SK-N-SH treated with all-trans-retinoic acid at 6 μM for 48 hours (cell line): Measurements from ENCODE around the gene C6orf118.

Source experiments
- ATAC-seq: fragments of 200-7000 bp; cut with Tn5 transposase; 3 replicates; pipeline ENCODE4 v1.9.1; 2020; ENCODE audit warnings: mild to moderate bottlenecking, moderate library complexity
- ARNTL ChIP-seq: fragments of 450-650 bp; formaldehyde crosslinking; IDR thresholded peaks from 2 replicates; pipeline ENCODE4 v1.5.0; 2020; ENCODE audit warnings: low read depth, mild to moderate bottlenecking, moderate library complexity, borderline replicate concordance
- BACH2 ChIP-seq: fragments of 250-450 bp; sonication (Bioruptor Pico); IDR thresholded peaks from 2 replicates; pipeline ENCODE4 v1.9.0; 2021; ENCODE audit warnings: mild to moderate bottlenecking, borderline replicate concordance
- CREB5 ChIP-seq: fragments of 250-450 bp; sonication (Bioruptor Pico); IDR thresholded peaks from 2 replicates; pipeline ENCODE4 v1.5.1; 2020; ENCODE audit warnings: low read depth, mild to moderate bottlenecking, moderate library complexity
- CSRNP3 ChIP-seq: fragments of 250-450 bp; sonication (Bioruptor Pico); IDR thresholded peaks from 2 replicates; pipeline ENCODE4 v1.5.1; 2021; ENCODE audit warnings: mild to moderate bottlenecking, moderate library complexity
- ESRRG ChIP-seq: fragments of 250-450 bp; sonication (Bioruptor Pico); IDR thresholded peaks from 2 replicates; pipeline ENCODE4 v1.6.1; 2021; ENCODE audit warnings: mild to moderate bottlenecking
- GLIS3 ChIP-seq: fragments of 250-450 bp; sonication (Bioruptor Pico); IDR thresholded peaks from 2 replicates; pipeline ENCODE4 v1.5.0; 2020; ENCODE audit warnings: mild to moderate bottlenecking, moderate library complexity
- ISL1 ChIP-seq: fragments of 250-450 bp; sonication (Bioruptor Pico); IDR thresholded peaks from 2 replicates; pipeline ENCODE4 v2.1.2; 2022; ENCODE audit warnings: mild to moderate bottlenecking, moderate library complexity
- OSR1 ChIP-seq: fragments of 250-450 bp; sonication (Bioruptor Pico); IDR thresholded peaks from 2 replicates; pipeline ENCODE4 v1.8.0; 2022; ENCODE audit warnings: moderate library complexity, mild to moderate bottlenecking, inconsistent platforms
- PATZ1 ChIP-seq: fragments of 250-450 bp; sonication (Bioruptor Pico); IDR thresholded peaks from 2 replicates; pipeline ENCODE4 v1.8.0; 2020; ENCODE audit warnings: mild to moderate bottlenecking, moderate library complexity, borderline replicate concordance
- POU6F1 ChIP-seq: fragments of 250-450 bp; sonication (Bioruptor Pico); IDR thresholded peaks from 2 replicates; pipeline ENCODE4 v1.8.0; 2021; ENCODE audit warnings: low read depth, mild to moderate bottlenecking, moderate library complexity, borderline replicate concordance
- PPARA ChIP-seq: fragments of 250-450 bp; sonication (Bioruptor Pico); IDR thresholded peaks from 2 replicates; pipeline ENCODE4 v1.5.0; 2020; ENCODE audit warnings: mild to moderate bottlenecking, borderline replicate concordance
- RARB ChIP-seq: fragments of 250-450 bp; sonication (Bioruptor Pico); IDR thresholded peaks from 2 replicates; pipeline ENCODE4 v1.8.0; 2021; ENCODE audit warnings: mild to moderate bottlenecking, moderate library complexity
- SNAI2 ChIP-seq: fragments of 250-450 bp; sonication (Bioruptor Pico); IDR thresholded peaks from 2 replicates; pipeline ENCODE4 v1.5.0; 2020; ENCODE audit warnings: mild to moderate bottlenecking, moderate library complexity
- TCF4 ChIP-seq: fragments of 250-450 bp; sonication (Bioruptor Pico); IDR thresholded peaks from 2 replicates; pipeline ENCODE4 v1.8.0; 2021; ENCODE audit warnings: mild to moderate bottlenecking, moderate library complexity, borderline replicate concordance
- TSHZ2 ChIP-seq: fragments of 250-450 bp; sonication (Bioruptor Pico); IDR thresholded peaks from 2 replicates; pipeline ENCODE4 v1.5.0; 2020; ENCODE audit warnings: mild to moderate bottlenecking, moderate library complexity
- ZC3H10 ChIP-seq: fragments of 250-450 bp; sonication (Bioruptor Pico); IDR thresholded peaks from 2 replicates; pipeline ENCODE4 v1.5.1; 2021; ENCODE audit warnings: mild to moderate bottlenecking, moderate library complexity
- ZFP3 ChIP-seq: fragments of 250-450 bp; sonication (Bioruptor Pico); IDR thresholded peaks from 2 replicates; pipeline ENCODE4 v1.5.0; 2020; ENCODE audit warnings: mild to moderate bottlenecking, moderate library complexity
- ZFP30 ChIP-seq: fragments of 450-650 bp; formaldehyde crosslinking; IDR thresholded peaks from 2 replicates; pipeline ENCODE4 v1.5.0; 2022; ENCODE audit warnings: mild to moderate bottlenecking, moderate library complexity
- ZNF70 ChIP-seq: fragments of 450-650 bp; formaldehyde crosslinking; IDR thresholded peaks from 2 replicates; pipeline ENCODE4 v1.5.0; 2020; ENCODE audit warnings: mild to moderate bottlenecking, moderate library complexity
- ZNF8 ChIP-seq: fragments of 450-650 bp; formaldehyde crosslinking; IDR thresholded peaks from 2 replicates; pipeline ENCODE4 v1.5.0; 2020; ENCODE audit warnings: mild to moderate bottlenecking, moderate library complexity

The C6orf118 gene

GRCh38 chr6:165308926-165309731, at the start of gene C6orf118:
Gene C6orf118, minus strand, starts transcription at chr6:165309605. Its CDS starts 19 bp downstream, at chr6:165309586.
- TF ChIP-seq ZNF8 (CRISPR knock-in tag): no peak
- no peak for TF ChIP-seq POU6F1 (CRISPR knock-in tag)
- no peak for TF ChIP-seq TSHZ2 (CRISPR knock-in tag)
- no peak for TF ChIP-seq PATZ1 (CRISPR knock-in tag)
- TF ChIP-seq ARNTL (CRISPR knock-in tag): no peak
- no peak for TF ChIP-seq ISL1 (CRISPR knock-in tag)
- no peak for TF ChIP-seq TCF4 (CRISPR knock-in tag)
- TF ChIP-seq ZFP3 (CRISPR knock-in tag): no peak
- no peak for TF ChIP-seq BACH2
- TF ChIP-seq CREB5 (CRISPR knock-in tag): no peak
- TF ChIP-seq CSRNP3: no peak
- TF ChIP-seq OSR1 (CRISPR knock-in tag): no peak
- TF ChIP-seq PPARA (CRISPR knock-in tag): no peak
- TF ChIP-seq GLIS3 (CRISPR knock-in tag): no peak
- no peak for TF ChIP-seq ZNF70 (CRISPR knock-in tag)

GRCh38 chr6:165345700-165346099, 36.3 kb upstream of the C6orf118 start:
- TF ChIP-seq SNAI2 (no peak), TCF4 (CRISPR knock-in tag) (no peak), ZC3H10 (CRISPR knock-in tag) (no peak), ZFP30 (CRISPR knock-in tag) (no peak)
- TF ChIP-seq, all 23 proteins: peak for 0
- ATAC-seq: no peak

More at GRCh38 chr6:165308926-165309731, at the start of gene C6orf118:
- ATAC-seq: peak; percentile 35; the same call in 1 of the 3 replicates

GRCh38 chr6:165340532-165340931, 31.1 kb upstream of the C6orf118 start:
- no peak for ATAC-seq
- TF ChIP-seq ESRRG (CRISPR knock-in tag): no peak
- TF ChIP-seq BACH2: no peak
- no peak for TF ChIP-seq PPARA (CRISPR knock-in tag)
- no peak for TF ChIP-seq POU6F1 (CRISPR knock-in tag)
- no peak for TF ChIP-seq ZFP3 (CRISPR knock-in tag)
- no peak for TF ChIP-seq RARB
- TF ChIP-seq SNAI2: no peak
- TF ChIP-seq OSR1 (CRISPR knock-in tag): no peak
- TF ChIP-seq, all 23 proteins: peak for 0
